Common myeloid progenitor, CD34-positive (primary cell): ENCODE results near the gene NANOS3.

Experiments
- CTCF ChIA-PET: fragments of 350-600 bp; sonication (Branson Sonifier 250); formaldehyde crosslinking; loops from one replicate; lab custom pipeline; 2021; ENCODE audit warnings: antibody characterized with exemption; lab: Charles Lee
- POLR2A ChIA-PET: fragments of 350-600 bp; sonication (Branson Sonifier 250); formaldehyde crosslinking; loops from one replicate; lab custom pipeline; 2021; ENCODE audit warnings: antibody characterized with exemption; lab: Charles Lee
- DNase-seq, 3 donors: peaks; one replicate each; pipeline versions ENCODE4 v3.0.0 to v3.0.0-alpha.2; 2013
- H3K27ac ChIP-seq, 2 experiments: 1 replicate in 1 of 2; 2 replicates in 1 of 2; pipeline ENCODE4 v1.7.0; 2013; ENCODE audit warnings: inconsistent platforms in 2 of 2, low read length in 2 of 2, mild to moderate bottlenecking in 2 of 2, low read depth in 1 of 2, moderate library complexity in 1 of 2; ENCODE audit not compliant: severe bottlenecking in 2 of 2, insufficient read depth in 1 of 2, poor library complexity in 1 of 2
- H3K27me3 ChIP-seq, 5 experiments: replicated peaks in 2 of 5; 1 replicate in 3 of 5; 2 replicates in 2 of 5; pipeline versions ENCODE4 v1.6.1 to v1.7.0; 2013; ENCODE audit warnings: low read length in 4 of 5, mild to moderate bottlenecking in 2 of 5, moderate library complexity in 2 of 5, inconsistent platforms in 1 of 5; ENCODE audit not compliant: insufficient read depth in 5 of 5, control insufficient read depth in 4 of 5
- H3K36me3 ChIP-seq, 4 experiments: 1 replicate in 2 of 4; 2 replicates in 2 of 4; pipeline versions ENCODE4 v1.6.1 to v1.7.0; 2013; ENCODE audit warnings: low read length in 3 of 4, control low read depth in 1 of 4, mild to moderate bottlenecking in 1 of 4; ENCODE audit not compliant: control insufficient read depth in 4 of 4, insufficient read depth in 4 of 4
- H3K4me1 ChIP-seq, 4 experiments: 1 replicate in 3 of 4; 2 replicates in 1 of 4; pipeline versions ENCODE4 v1.6.1 to v1.7.1; 2013; ENCODE audit warnings: low read length in 3 of 4, mild to moderate bottlenecking in 3 of 4, control low read depth in 1 of 4, inconsistent platforms in 1 of 4, moderate library complexity in 1 of 4; ENCODE audit not compliant: control insufficient read depth in 4 of 4, insufficient read depth in 4 of 4; ENCODE audit errors: control extremely low read depth in 1 of 4
- H3K4me3 ChIP-seq, 7 experiments: 1 replicate in 4 of 7; 2 replicates in 3 of 7; pipeline versions ENCODE4 v1.5.1 to v1.7.0; 2013; ENCODE audit warnings: mild to moderate bottlenecking in 7 of 7, low read length in 6 of 7, moderate library complexity in 6 of 7, inconsistent platforms in 2 of 7, low read depth in 2 of 7, control low read depth in 1 of 7; ENCODE audit not compliant: insufficient read depth in 4 of 7, control insufficient read depth in 1 of 7; ENCODE audit errors: extremely low read depth in 1 of 7
- H3K9me3 ChIP-seq, 5 experiments: 1 replicate in 4 of 5; 2 replicates in 1 of 5; pipeline versions ENCODE4 v1.6.1 to v1.7.1; 2013; ENCODE audit warnings: low read length in 4 of 5, mild to moderate bottlenecking in 2 of 5, inconsistent platforms in 1 of 5, low read depth in 1 of 5, moderate library complexity in 1 of 5; ENCODE audit not compliant: control insufficient read depth in 4 of 5, insufficient read depth in 2 of 5; ENCODE audit errors: control extremely low read depth in 1 of 5
- WGBS: methylation state at CpG from one replicate; pipeline ENCODE4 v1.1.5; 2013; ENCODE audit not compliant: insufficient coverage; 5-methylcytosine and 5-hydroxymethylcytosine counted together

Gene NANOS3

GRCh38 chr19:13833330-13834243, 43.3 kb upstream of the NANOS3 start:
- Histone ChIP-seq H3K4me1 (peaks cover 8 to 56% (median 53%) of the 10 kb centered on the region in 4 experiments), H3K36me3 (peaks cover 0 to 42% (median 17%) of the 10 kb centered on the region in 4 experiments), H3K4me3 (peak overlapping the region; percentile 17 to 64 (median 34)), H3K9me3 (no peaks in the 10 kb centered on the region), H3K27me3 (no peaks in the 10 kb centered on the region), H3K27ac (peak overlapping the region; percentile 34 to 76)
- 7% methylated on average over 52 of the region's 59 CpGs for WGBS
- ChIA-PET CTCF (interaction anchor here (0.7 to 10.5 kb wide), 7 partner anchors 10 to 119 kb away, joined by 3 to 147 read pairs (median 3); no protein-coding TSS in a partner anchor), POLR2A (interaction anchor here (0.6 to 12.6 kb wide), 10 partner anchors 8 to 552 kb away, joined by 3 to 555 read pairs (median 4); partner anchors contain the start of gene ZSWIM4)
- peak; percentile 92 to 96 (median 95) for DNase-seq

GRCh38 chr19:13834244-13835069, 42.5 kb upstream of the NANOS3 start:
- POLR2A ChIA-PET: interaction anchor here (0.7 to 12.6 kb wide), 8 partner anchors 9 to 729 kb away, joined by 3 to 555 read pairs (median 4); partner anchors contain the start of gene ZSWIM4
- no peaks in the 10 kb centered on the region for H3K9me3 ChIP-seq
- DNase-seq: peak in 1 of 3 donors; percentile 74
- H3K27ac ChIP-seq: peak overlapping the region; percentile 34 to 89
- H3K36me3 ChIP-seq: peaks cover 0 to 38% (median 16%) of the 10 kb centered on the region in 4 experiments
- WGBS: 94% methylated on average over 5 of the region's 14 CpGs
- no peaks in the 10 kb centered on the region for H3K27me3 ChIP-seq
- CTCF ChIA-PET: interaction anchor here (0.7 to 10.5 kb wide), 9 partner anchors 10 to 119 kb away, joined by 3 to 147 read pairs (median 3); no protein-coding TSS in a partner anchor
- H3K4me3 ChIP-seq: peak overlapping the region in 5 of 7 experiments; percentile 27 to 64 (median 52)
- peaks cover 9 to 65% (median 62%) of the 10 kb centered on the region in 4 experiments for H3K4me1 ChIP-seq

GRCh38 chr19:13835791-13836723, 40.9 kb upstream of the NANOS3 start:
- DNase-seq: peak in 2 of 3 donors; percentile 93 to 95
- no peaks in the 10 kb centered on the region for H3K9me3 ChIP-seq
- CTCF ChIA-PET: interaction anchor here (0.7 to 10.5 kb wide), 12 partner anchors 11 to 52 kb away, joined by 3 to 147 read pairs (median 5); no protein-coding TSS in a partner anchor

GRCh38 chr19:13838435-13839129, 38.4 kb upstream of the NANOS3 start:
- H3K36me3 ChIP-seq: peaks cover 0 to 25% (median 10%) of the 10 kb centered on the region in 4 experiments
- peaks cover 12 to 89% (median 85%) of the 10 kb centered on the region in 4 experiments for H3K4me1 ChIP-seq
- ChIA-PET CTCF (interaction anchor here (0.6 to 10.5 kb wide), 6 partner anchors 14 to 45 kb away, joined by 3 to 147 read pairs (median 4); partner anchors contain the start of gene ZSWIM4), POLR2A (interaction anchor here (0.7 to 12.6 kb wide), 8 partner anchors 12 to 1209 kb away, joined by 3 to 555 read pairs (median 4); partner anchors contain the start of genes RFX1 and ZSWIM4)
- 32% methylated on average over 6 of the region's 18 CpGs for WGBS
- DNase-seq: peak in 1 of 3 donors; percentile 75
- no peaks in the 10 kb centered on the region for H3K9me3 ChIP-seq
- H3K27me3 ChIP-seq: no peaks in the 10 kb centered on the region
- peak overlapping the region; percentile 97 to 98 for H3K27ac ChIP-seq
- H3K4me3 ChIP-seq: peak overlapping the region; percentile 11 to 97 (median 86)

More at GRCh38 chr19:13835791-13836723, 40.9 kb upstream of the NANOS3 start:
- 6% methylated on average over 14 of the region's 21 CpGs for WGBS
- H3K27ac ChIP-seq: peak overlapping the region; percentile 79 to 89
- peaks cover 12 to 79% (median 76%) of the 10 kb centered on the region in 4 experiments for H3K4me1 ChIP-seq
- H3K36me3 ChIP-seq: peaks cover 0 to 26% (median 11%) of the 10 kb centered on the region in 4 experiments
- H3K27me3 ChIP-seq: no peaks in the 10 kb centered on the region
- POLR2A ChIA-PET: interaction anchor here (0.6 to 12.6 kb wide), 17 partner anchors 8 to 832 kb away, joined by 3 to 555 read pairs (median 6); partner anchors contain the start of genes C19orf53 and ZSWIM4
- H3K4me3 ChIP-seq: peak overlapping the region in 5 of 7 experiments; percentile 39 to 71 (median 44)

- no peaks in the 10 kb centered on the region for H3K27me3 ChIP-seq
- H3K9me3 ChIP-seq: no peaks in the 10 kb centered on the region
- H3K4me1 ChIP-seq: peaks cover 10 to 89% (median 85%) of the 10 kb centered on the region in 4 experiments
- under 1% methylated on average over 27 of the region's 36 CpGs for WGBS
- peak; percentile 78 to 95 (median 93) for DNase-seq
- H3K27ac ChIP-seq: peak overlapping the region; percentile 97 to 98
- ChIA-PET CTCF (interaction anchor here (0.6 to 10.5 kb wide), 6 partner anchors 15 to 46 kb away, joined by 3 to 147 read pairs (median 4); partner anchors contain the start of gene ZSWIM4), POLR2A (interaction anchor here (0.5 to 12.6 kb wide), 13 partner anchors 11 to 1210 kb away, joined by 3 to 555 read pairs (median 3); partner anchors contain the start of genes RFX1 and ZSWIM4)
- peak overlapping the region; percentile 45 to 97 (median 86) for H3K4me3 ChIP-seq
- peaks cover 0 to 18% (median 7%) of the 10 kb centered on the region in 4 experiments for H3K36me3 ChIP-seq
These were observed 37.6 kb upstream of the NANOS3 start for GRCh38 chr19:13839130-13839937.
